PFSK-1 (cell line): ENCODE measurements around the gene FOXO1.

Experiments
- FOXP2 ChIP-seq: optimal IDR thresholded peaks from 2 replicates; pipeline ENCODE3; 2011; ENCODE audit warnings: borderline replicate concordance, control low read depth, inconsistent platforms; ENCODE audit not compliant: insufficient read depth; ENCODE audit errors: extremely low read length, extremely low read depth
- POLR2AphosphoS5 ChIP-seq: IDR thresholded peaks from 2 replicates; pipeline ENCODE4 v1.6.1; 2012; ENCODE audit warnings: low read depth, mild to moderate bottlenecking, control low read depth, low read length, moderate library complexity
- REST ChIP-seq, 2 experiments: IDR thresholded peaks; 2 replicates each; pipeline versions ENCODE4 v1.6.1 to v1.8.0; 2011 to 2012; ENCODE audit warnings: low read depth in 2 of 2, low read length in 2 of 2, control low read depth in 1 of 2, inconsistent platforms in 1 of 2, mild to moderate bottlenecking in 1 of 2, moderate library complexity in 1 of 2; ENCODE audit not compliant: insufficient read depth in 1 of 2
- SIN3A ChIP-seq: IDR thresholded peaks from 2 replicates; pipeline ENCODE4 v1.6.1; 2012; ENCODE audit warnings: mild to moderate bottlenecking, low read length, moderate library complexity, borderline replicate concordance; ENCODE audit not compliant: insufficient read depth
- TAF1 ChIP-seq: IDR thresholded peaks from 2 replicates; pipeline ENCODE4 v1.6.1; 2012; ENCODE audit warnings: low read length, control low read depth, borderline replicate concordance; ENCODE audit not compliant: insufficient read depth

DNA sequence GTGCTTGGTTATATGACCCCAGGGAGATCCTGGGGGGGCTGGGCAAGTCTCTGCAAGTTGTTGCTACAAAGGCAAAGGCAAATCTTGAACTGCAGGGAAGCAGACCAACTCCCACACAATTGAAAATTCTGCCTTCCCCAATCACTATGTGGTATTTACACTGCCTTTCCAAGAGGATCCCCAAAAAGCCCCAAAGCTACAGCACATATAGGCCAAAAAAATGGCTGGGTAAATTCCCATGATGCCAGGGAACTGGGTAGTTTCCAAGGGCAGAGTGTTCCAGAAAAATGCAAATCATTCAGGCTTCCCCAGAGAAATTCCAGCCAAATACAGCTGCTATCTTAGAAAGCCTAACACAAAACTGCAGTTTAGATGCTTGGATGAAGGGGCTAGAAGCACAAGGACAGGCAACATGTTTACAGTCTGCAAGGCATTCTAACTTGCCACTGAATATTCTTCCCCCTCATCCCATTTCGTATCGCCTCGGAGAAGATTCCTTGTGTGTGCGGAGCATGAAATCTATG, 6.2 kb downstream of the FOXO1 start:
- TF ChIP-seq POLR2AphosphoS5 (no peak), TAF1 (no peak), FOXP2 (no peak), REST (IDR thresholded peaks at IDR 0.05; ENCODE audit: insufficient read depth in 1 of 2, low read depth in 2 of 2, low read length in 2 of 2) (no peak), SIN3A (no peak)
